SH-SY5Y (cell line): ENCODE data around the gene DUOX2.

ENCODE experiments used
- GATA2 ChIP-seq: IDR thresholded peaks from 2 replicates; pipeline ENCODE4 v1.6.1; 2011; ENCODE audit warnings: mild to moderate bottlenecking, low read depth, low read length
- GATA3 ChIP-seq: IDR thresholded peaks from 2 replicates; pipeline ENCODE4 v1.6.1; 2011; ENCODE audit warnings: low read depth, mild to moderate bottlenecking, low read length, moderate library complexity

Gene DUOX2

GRCh38 chr15:45106002-45106790, 7.8 kb downstream of the DUOX2 start:
- TF ChIP-seq GATA2 = no peak
- no peak for TF ChIP-seq GATA3

DNA sequence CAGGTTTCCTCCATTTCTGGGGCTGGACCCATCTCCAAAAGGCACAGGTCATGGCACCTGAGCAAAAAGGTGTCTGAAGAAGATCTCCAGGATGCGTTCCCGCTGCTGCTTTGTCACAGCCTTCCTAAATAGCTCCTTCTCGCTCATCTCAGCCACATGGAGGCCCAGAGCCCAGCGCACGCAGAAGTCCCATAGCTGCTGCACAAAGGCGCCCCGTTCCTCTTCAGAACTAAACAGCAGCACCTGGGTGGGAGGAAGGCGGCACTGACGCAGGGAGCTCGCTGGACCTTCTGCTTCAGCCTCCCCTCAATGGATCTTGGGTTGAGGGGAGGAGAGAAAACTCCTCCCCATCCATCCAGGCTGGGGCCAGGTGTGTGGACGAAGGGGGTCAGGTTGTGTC, 8.4 kb downstream of the DUOX2 start:
- TF ChIP-seq GATA3 = no peak
- TF ChIP-seq GATA2 = no peak

DNA sequence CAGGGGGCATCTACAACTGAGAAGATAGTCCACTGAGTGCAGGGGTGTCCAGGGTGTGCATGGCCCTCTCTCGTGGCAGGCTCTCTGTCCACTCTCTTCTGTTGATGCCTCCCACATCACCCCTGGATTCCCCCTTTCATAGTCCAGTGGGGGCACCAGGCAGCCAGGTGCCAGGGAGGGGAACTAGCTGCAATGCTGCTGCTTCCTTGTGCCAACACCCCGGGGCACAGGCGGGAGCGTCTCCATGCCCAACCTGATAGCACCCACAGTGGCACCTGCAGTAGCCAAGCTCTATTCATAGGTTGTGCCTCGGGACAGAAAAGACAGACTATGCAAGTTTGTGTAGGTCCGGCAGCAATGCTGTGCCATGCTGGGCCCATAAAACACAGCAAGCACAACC, 11.7 kb downstream of the DUOX2 start:
- no peak for TF ChIP-seq GATA2
- TF ChIP-seq GATA3 = no peak

DNA sequence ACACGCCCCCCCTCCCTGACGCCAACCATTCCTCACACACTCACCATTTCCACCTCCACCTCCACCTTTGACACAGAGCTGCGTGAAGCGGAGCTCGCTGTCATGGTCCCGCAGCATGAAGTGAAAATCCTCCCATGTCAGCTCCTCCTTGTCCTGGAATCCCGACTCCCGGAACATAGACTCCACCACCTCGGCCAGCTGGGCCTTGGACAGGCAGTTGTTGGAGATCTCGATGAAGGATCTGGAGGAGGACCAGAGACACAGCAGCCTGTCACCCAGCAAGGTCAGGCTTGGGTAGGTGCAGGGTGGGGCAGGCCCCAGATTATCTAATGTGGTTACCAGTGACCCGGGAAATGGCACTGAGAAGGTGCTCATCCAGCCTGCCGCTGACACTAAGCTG, 12.2 kb downstream of the DUOX2 start:
- TF ChIP-seq GATA2 (no peak), GATA3 (no peak)

GRCh38 chr15:45100884-45101625, 12.9 kb downstream of the DUOX2 start:
- no peak for TF ChIP-seq GATA2
- no peak for TF ChIP-seq GATA3

DNA sequence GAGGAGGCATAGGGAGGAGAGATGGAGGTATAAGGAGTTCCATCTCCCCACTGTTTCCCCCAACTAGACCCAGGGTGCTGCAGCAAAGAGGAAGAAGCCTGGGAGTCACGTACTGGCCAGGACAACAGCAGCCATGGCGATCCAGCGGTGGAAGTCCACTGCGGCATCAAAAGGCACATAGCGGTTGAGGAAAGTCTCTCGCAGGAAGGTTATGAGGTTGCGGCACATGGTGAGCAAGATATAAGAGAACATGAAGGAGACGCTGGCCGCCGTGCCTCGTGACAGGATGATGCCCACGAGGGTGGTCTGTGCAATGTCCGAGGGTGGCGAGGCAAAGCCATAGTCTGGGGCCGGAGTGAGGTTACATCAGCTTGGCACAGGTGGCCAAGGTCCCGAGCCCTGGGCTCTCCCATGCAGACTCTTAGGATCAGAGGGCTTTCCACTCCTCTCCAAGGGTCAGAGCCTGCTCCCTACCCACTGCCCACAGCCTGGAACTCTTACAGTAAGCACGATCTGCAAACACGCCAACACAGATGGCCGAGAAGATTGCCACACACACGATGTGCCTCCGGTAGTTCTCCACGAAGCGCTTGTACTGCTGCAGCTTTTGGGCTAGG, 14.3 kb downstream of the DUOX2 start:
- TF ChIP-seq GATA2 (no peak), GATA3 (no peak)

DNA sequence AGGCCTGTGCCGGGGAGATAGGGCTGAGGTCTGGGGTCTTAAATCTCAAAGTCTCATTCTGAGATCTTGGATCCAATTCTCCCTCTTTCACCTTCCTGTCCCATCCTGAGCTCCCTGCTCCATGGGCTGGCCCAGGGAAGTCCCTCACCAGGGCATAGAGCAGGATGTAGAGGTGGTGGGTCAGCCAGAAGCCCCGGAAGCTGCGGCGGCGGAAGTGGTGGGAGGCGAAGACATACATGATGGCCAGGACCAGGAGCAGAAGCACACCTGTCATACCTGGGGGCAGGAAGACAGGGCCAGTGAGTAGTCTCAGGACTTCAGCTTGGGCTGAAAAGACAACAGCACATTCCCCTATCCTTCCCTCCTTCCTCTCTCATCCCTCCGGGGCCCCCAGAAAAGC, 16.5 kb downstream of the DUOX2 start:
- TF ChIP-seq GATA3 (no peak), GATA2 (no peak)

DNA sequence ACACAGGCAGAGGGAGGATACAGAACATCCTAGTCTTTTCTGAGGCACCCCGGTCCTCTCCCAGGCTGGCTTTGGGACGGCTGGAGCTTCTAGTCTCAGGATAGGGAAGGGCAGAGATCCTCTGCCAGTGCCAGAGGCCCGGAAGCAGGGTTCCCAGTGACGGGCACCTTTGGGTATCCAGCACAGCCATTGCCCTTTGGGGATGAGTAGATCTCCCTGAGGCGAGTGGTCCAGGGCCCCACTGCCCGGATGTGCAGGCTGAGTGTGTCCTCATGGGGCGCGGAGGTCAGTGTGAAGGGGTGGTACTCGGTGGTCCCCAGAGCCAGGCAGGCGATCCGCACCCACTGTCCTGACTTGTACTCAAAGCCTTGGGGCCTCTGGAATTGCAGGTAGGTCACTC, 18.3 kb downstream of the DUOX2 start:
- TF ChIP-seq GATA3 (no peak), GATA2 (no peak)

DNA sequence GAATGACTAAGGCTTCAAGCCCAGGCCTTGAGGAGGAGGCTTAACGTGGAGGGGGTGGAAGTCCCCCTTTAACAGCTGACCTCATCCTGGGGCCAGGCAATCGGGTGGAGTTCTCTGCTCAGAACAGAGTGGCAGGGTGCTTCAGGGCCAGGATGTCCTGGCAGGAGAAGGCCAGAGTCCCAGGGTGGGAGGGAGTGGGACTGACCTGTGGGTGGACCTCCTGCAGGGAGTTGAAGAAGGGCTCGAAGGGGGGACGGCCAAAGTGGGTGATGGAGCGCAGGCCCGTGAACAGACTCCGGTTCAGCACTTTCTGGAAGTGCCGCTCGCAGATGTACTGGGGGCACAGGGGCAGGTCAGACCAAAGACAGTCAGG, 19.6 kb downstream of the DUOX2 start:
- no peak for TF ChIP-seq GATA3

DNA sequence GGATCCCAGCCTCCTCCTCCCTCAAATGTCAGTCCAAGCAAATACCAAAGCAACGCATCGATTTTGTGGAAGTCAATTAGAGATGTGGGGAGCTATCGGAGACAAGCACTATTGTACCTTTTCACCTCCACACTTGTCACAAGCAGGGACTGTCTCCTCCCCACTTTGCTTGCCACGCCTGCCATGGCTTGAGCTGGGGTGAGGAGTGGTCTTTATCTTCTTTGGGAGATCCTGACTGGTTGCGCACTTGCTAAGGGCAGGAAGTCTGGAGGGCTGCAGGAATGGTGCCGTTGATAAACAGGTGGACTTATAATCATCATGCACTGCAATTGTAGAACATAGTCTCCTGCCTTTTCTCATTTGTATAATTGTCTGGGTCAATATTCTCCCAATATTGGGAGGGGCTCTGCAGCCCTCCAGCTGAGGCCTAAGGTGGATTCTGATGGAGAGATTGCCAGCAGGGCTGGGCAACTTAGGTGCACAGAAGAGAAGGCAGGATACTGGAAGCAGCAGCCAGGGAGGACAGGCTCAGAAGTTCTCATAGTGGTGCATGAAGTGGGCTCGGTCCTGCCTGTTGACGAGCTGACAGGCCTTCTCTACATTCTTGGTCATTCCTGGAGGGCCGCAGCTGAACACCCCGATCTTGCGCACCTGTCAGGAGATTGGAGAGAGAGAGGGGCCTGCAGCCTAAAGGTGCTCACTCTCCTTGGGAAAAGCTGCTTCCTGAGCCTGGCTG, 20.2 kb downstream of the DUOX2 start:
- TF ChIP-seq GATA3 = no peak
- TF ChIP-seq GATA2 = no peak

DNA sequence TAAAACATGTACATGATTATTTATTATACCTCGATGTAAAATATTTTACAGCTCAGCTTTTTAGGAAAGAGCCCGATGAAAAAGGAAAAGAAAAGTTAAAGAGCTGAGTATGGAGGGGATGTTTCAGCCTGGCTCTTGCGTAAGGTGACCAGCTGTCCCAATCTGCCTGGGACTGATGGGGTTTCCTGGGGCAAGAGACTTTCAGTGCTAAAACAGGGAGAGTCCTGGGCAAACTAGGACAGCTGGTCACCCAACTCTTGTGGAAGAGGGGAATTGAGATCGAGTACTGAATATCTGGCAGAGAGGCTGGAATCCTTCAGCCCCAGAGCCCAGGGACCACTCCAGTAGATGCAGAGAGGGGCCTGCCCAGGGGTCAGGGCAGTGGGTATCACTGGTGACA, 21.0 kb downstream of the DUOX2 start:
- TF ChIP-seq GATA3 (no peak), GATA2 (no peak)

- TF ChIP-seq GATA3 (no peak), GATA2 (no peak)
These were observed 22.4 kb downstream of the DUOX2 start for GRCh38 chr15:45091576-45091975.

DNA sequence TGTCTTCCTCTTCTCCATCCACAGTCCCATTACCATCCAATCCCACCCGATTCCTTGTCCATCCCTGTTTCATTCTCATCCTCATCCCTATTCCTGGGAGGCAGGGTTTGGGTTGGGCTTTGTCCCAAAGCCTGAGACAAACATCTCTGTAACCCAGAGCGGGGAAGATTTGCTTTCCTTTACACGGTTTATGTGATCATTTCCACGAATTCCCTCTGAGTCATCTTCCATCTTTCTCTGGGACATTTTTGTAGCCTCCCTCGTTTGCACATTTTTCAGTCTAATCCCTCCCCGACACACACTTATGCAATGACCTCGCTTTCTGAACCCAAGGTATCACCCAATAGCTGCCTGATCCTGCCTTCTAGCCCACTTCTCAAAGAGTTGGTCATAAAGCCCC, 22.8 kb downstream of the DUOX2 start:
- TF ChIP-seq GATA3 (no peak), GATA2 (no peak)

DNA sequence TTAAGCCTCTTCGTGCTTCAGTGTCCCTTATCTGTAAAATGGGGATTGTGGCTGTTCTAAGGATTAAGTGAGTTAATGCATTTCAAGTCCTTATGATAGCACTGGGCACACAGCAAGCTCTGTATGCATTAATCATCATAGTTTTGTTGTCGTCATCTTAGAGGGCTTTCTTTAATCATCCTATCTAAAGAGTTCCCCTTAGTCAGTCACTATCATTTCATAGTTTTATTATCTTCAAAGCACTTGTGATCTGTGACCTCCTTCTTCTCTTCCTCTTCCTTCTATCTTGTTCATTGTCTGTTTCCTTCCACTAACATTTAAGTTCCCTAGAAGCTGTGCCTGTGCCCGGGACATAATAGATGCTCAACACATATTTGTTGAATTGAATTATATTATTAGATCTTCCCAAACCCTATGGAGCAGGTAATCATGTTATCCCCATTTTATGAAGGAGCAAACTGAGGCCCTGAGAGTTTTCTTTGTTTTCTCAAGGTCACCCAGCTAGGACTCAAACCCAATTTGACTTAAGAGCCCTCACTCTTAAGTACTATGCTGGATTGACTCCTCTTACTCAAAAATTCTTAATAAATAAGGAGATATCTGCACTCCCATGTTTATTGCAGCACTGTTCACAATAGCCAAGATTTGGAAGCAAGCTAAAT, 24.1 kb downstream of the DUOX2 start:
- TF ChIP-seq GATA3 = no peak
- TF ChIP-seq GATA2 = no peak
